Left ventricle myocardium inferior (tissue), 1 donor: ENCODE measurements around the gene CD72. TPM values are rescaled to one million over a fixed set of nuclear protein-coding genes. Genes with fewer than 3 reads are reported as not detected.

Source experiments
- DNase-seq: peaks from one replicate; pipeline ENCODE4 v3.0.0-alpha.2; 2020
- H3K27ac ChIP-seq: fragments of 200-600 bp; replicated peaks from 2 replicates; pipeline ENCODE4 v1.8.0; 2021
- H3K27me3 ChIP-seq: fragments of 200-600 bp; 2 replicates; pipeline ENCODE4 v1.8.0; 2021; ENCODE audit warnings: low read depth
- H3K36me3 ChIP-seq: fragments of 200-600 bp; 2 replicates; pipeline ENCODE4 v1.8.0; 2021
- H3K4me1 ChIP-seq: fragments of 200-600 bp; 2 replicates; pipeline ENCODE4 v1.8.0; 2021
- H3K4me3 ChIP-seq: fragments of 200-600 bp; 2 replicates; pipeline ENCODE4 v1.8.0; 2021; ENCODE audit warnings: mild to moderate bottlenecking, moderate library complexity
- H3K9me3 ChIP-seq: fragments of 200-600 bp; replicated peaks from 2 replicates; pipeline ENCODE4 v1.8.0; 2021
- CTCF ChIP-seq: fragments of 200-600 bp; IDR thresholded peaks from 2 replicates; pipeline ENCODE4 v1.8.0; 2021; ENCODE audit warnings: antibody characterized with exemption, mild to moderate bottlenecking, borderline replicate concordance
- intact Hi-C: fragments of 100-400 bp; cut with micrococcal nuclease; formaldehyde crosslinking; loops from one replicate; pipeline ENCODE4 v1.11.0; 2022
- total RNA-seq: library from RNA; stranded (reverse); fragmentation: NEBNext Ultra II Directional; extraction: Animal tissue kit (Norgen Biotek cat#: 25700); gene quantifications from one replicate; pipeline ENCODE4 v1.2.1, GENCODE V29; 2021
- donor health status: DM: no; HTN: yes; CAD: no; lungs with severe emphysema.

CD72 gene
- total RNA-seq, 1 donor from 2014 or later, result 0.63 TPM

GRCh38 chr9:35653611-35654010, 35.4 kb upstream of the CD72 start:
- no peak for DNase-seq
- intact Hi-C loops, result no loop called here
- Histone ChIP-seq H3K27ac (no peak overlapping the region), H3K36me3 (no peaks in the 10 kb centered on the region), H3K4me1 (peaks cover 13% of the 10 kb centered on the region), H3K4me3 (no peak overlapping the region), H3K27me3 (no peaks in the 10 kb centered on the region), H3K9me3 (no peaks in the 10 kb centered on the region)
- TF ChIP-seq CTCF, result no peak

DNA sequence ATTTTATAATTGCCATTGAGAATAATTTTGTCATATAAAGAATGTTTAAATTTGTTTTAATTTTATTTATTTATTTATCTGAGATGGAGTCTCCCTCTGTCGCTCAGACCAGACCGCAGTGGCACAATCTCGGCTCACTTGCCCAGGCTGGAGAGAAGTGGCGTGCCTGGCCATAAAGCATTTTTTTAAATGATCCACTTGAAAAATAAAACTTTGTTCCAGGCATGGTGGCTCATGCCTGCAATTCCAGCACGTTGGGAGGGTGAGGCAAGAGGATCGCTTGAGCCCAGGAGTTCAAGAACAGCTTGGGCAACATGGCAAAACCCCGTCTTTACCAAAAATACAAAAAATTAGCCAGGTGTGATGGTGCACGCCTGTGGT, 34.6 kb upstream of the CD72 start:
- intact Hi-C loops, result no loop called here
- no peak for DNase-seq
- no peak for TF ChIP-seq CTCF
- Histone ChIP-seq H3K36me3 (no peaks in the 10 kb centered on the region), H3K4me3 (no peak overlapping the region), H3K9me3 (no peaks in the 10 kb centered on the region), H3K27ac (no peak overlapping the region), H3K4me1 (peaks cover 8% of the 10 kb centered on the region), H3K27me3 (no peaks in the 10 kb centered on the region)

GRCh38 chr9:35651956-35652828, 34.0 kb upstream of the CD72 start:
- H3K27me3 ChIP-seq, result no peaks in the 10 kb centered on the region
- peaks cover 7% of the 10 kb centered on the region for H3K4me1 ChIP-seq
- TF ChIP-seq CTCF, result no peak
- no peaks in the 10 kb centered on the region for H3K9me3 ChIP-seq
- no peak overlapping the region for H3K27ac ChIP-seq
- no peaks in the 10 kb centered on the region for H3K36me3 ChIP-seq
- DNase-seq, result no peak
- intact Hi-C loops, result no loop called here
- H3K4me3 ChIP-seq, result no peak overlapping the region

DNA sequence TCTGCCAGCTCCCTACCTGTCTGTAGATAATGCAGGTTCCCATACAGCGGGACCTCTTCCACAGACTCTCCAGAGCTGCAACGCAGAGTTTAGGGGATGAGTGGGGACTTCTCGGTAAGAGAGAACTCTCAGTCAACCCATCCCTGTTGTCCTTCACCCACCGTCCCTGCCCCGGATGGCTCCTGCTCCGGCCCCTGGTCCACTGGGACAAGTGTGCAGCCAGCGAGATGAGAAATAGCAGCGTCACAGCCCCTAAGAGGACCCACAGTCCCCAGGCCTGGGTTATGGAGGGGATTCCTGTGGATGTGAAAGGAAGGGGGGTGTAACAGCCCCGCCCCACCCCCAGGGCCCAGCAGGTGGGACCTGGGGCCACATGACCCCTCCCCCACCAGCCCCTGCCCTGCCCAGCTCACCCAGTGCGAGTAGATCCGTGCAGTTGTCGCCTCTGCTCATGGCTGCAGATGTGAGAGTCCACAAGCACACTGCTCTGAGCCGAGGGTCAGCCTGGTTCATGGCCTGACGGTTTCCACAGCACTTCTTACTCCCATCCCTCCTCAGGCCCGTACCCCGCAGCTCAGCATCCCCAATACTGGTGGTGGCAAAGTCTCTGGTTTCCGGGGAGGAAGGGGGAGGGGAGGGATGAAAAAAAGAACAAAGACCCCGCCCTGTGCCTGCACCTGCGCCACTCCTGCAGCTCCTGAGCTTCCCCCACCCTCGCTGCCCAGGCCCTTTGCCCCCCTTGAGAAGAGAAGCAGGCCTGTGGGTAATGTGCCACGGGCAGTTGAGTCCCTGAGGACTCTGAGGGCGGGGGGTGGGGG, 32.3 kb upstream of the CD72 start, which contains the start of gene SIT1:
Gene SIT1 (minus strand): TSS at position 591 of the 818 bp plus-strand sequence. CDS start 78 bp downstream, at position 513.
- H3K4me3 ChIP-seq, result no peak within 1 kb of the TSS

More for the DNA sequence above, 32.3 kb upstream of the CD72 start, which contains the start of gene SIT1:
- Histone ChIP-seq H3K27me3 (no peaks in the 10 kb centered on the region), H3K27ac (no peak within 1 kb of the TSS), H3K36me3 (no peaks in the 10 kb centered on the region), H3K9me3 (no peaks in the 10 kb centered on the region), H3K4me1 (peaks cover 13% of the 10 kb centered on the region)
- no peak for DNase-seq
- TF ChIP-seq CTCF, result no peak
- intact Hi-C loops, result no loop called here
